ENCODE data around the gene CHST8.
"Not testable (repeated sequence)": the region's sequence is repeated elsewhere in the genome, so short reads cannot be mapped to it uniquely, and the experiment has no call there.

The CHST8 gene

GRCh38 chr19:33647146-33647545 is 25.4 kb downstream of the CHST8 start:
- Histone ChIP-seq H3K27ac (ENCODE audit: low read depth, low read length) (no peak overlapping the region), H3K27me3 (ENCODE audit: control insufficient read depth in 1 of 2, insufficient read depth in 2 of 2, low read length in 2 of 2) (no peaks in the 10 kb centered on the region), H3K9me3 (ENCODE audit: low read length) (no peaks in the 10 kb centered on the region), H3K9ac (ENCODE audit: low read length) (no peak overlapping the region), H3K4me1 (ENCODE audit: insufficient read depth, low read length) (no peaks in the 10 kb centered on the region), H3K4me3 (ENCODE audit: low read depth in 1 of 2, low read length in 2 of 2) (no peak overlapping the region), H3K36me3 (ENCODE audit: insufficient read depth, low read length) (no peaks in the 10 kb centered on the region)

GRCh38 chr19:33649627-33650305 is 28.0 kb downstream of the CHST8 start:
- no peak overlapping the region for H3K4me3 ChIP-seq (ENCODE audit: low read depth in 1 of 2, low read length in 2 of 2)
- H3K9me3 ChIP-seq (ENCODE audit: low read length) = no peaks in the 10 kb centered on the region
- no peak overlapping the region for H3K27ac ChIP-seq (ENCODE audit: low read depth, low read length)
- H3K27me3 ChIP-seq (ENCODE audit: control insufficient read depth in 1 of 2, insufficient read depth in 2 of 2, low read length in 2 of 2) = no peaks in the 10 kb centered on the region
- H3K36me3 ChIP-seq (ENCODE audit: insufficient read depth, low read length) = no peaks in the 10 kb centered on the region
- H3K9ac ChIP-seq (ENCODE audit: low read length) = no peak overlapping the region
- H3K4me1 ChIP-seq (ENCODE audit: insufficient read depth, low read length) = no peaks in the 10 kb centered on the region

- no peaks in the 10 kb centered on the region for H3K36me3 ChIP-seq (ENCODE audit: insufficient read depth, low read length)
- no peak overlapping the region for H3K9ac ChIP-seq (ENCODE audit: low read length)
- no peaks in the 10 kb centered on the region for H3K4me1 ChIP-seq (ENCODE audit: insufficient read depth, low read length)
These were observed 31.9 kb downstream of the CHST8 start for GRCh38 chr19:33653684-33654083.

GRCh38 chr19:33654840-33655508 is 33.2 kb downstream of the CHST8 start:
- H3K36me3 ChIP-seq (ENCODE audit: insufficient read depth, low read length) = no peaks in the 10 kb centered on the region
- H3K9me3 ChIP-seq (ENCODE audit: low read length) = no peaks in the 10 kb centered on the region
- no peak overlapping the region for H3K4me3 ChIP-seq (ENCODE audit: low read depth in 1 of 2, low read length in 2 of 2)
- H3K27me3 ChIP-seq (ENCODE audit: control insufficient read depth in 1 of 2, insufficient read depth in 2 of 2, low read length in 2 of 2) = no peaks in the 10 kb centered on the region
- no peaks in the 10 kb centered on the region for H3K4me1 ChIP-seq (ENCODE audit: insufficient read depth, low read length)
- H3K9ac ChIP-seq (ENCODE audit: low read length) = no peak overlapping the region
- H3K27ac ChIP-seq (ENCODE audit: low read depth, low read length) = no peak overlapping the region

More at GRCh38 chr19:33653684-33654083, 31.9 kb downstream of the CHST8 start:
- Histone ChIP-seq H3K9me3 (ENCODE audit: low read length) (no peaks in the 10 kb centered on the region), H3K4me3 (ENCODE audit: low read depth in 1 of 2, low read length in 2 of 2) (no peak overlapping the region), H3K27me3 (ENCODE audit: control insufficient read depth in 1 of 2, insufficient read depth in 2 of 2, low read length in 2 of 2) (no peaks in the 10 kb centered on the region), H3K27ac (ENCODE audit: low read depth, low read length) (no peak overlapping the region)

- Histone ChIP-seq H3K27me3 (ENCODE audit: control insufficient read depth in 1 of 2, insufficient read depth in 2 of 2, low read length in 2 of 2) (no peaks in the 10 kb centered on the region), H3K36me3 (ENCODE audit: insufficient read depth, low read length) (no peaks in the 10 kb centered on the region), H3K4me3 (ENCODE audit: low read depth in 1 of 2, low read length in 2 of 2) (no peak overlapping the region), H3K9ac (ENCODE audit: low read length) (no peak overlapping the region), H3K4me1 (ENCODE audit: insufficient read depth, low read length) (no peaks in the 10 kb centered on the region), H3K9me3 (ENCODE audit: low read length) (no peaks in the 10 kb centered on the region), H3K27ac (ENCODE audit: low read depth, low read length) (no peak overlapping the region)
These were observed 38.1 kb downstream of the CHST8 start for GRCh38 chr19:33659835-33660234.

GRCh38 chr19:33660410-33661124 is 38.8 kb downstream of the CHST8 start:
- no peaks in the 10 kb centered on the region for H3K27me3 ChIP-seq (ENCODE audit: control insufficient read depth in 1 of 2, insufficient read depth in 2 of 2, low read length in 2 of 2)
- no peak overlapping the region for H3K27ac ChIP-seq (ENCODE audit: low read depth, low read length)
- no peak overlapping the region for H3K9ac ChIP-seq (ENCODE audit: low read length)
- H3K36me3 ChIP-seq (ENCODE audit: insufficient read depth, low read length) = no peaks in the 10 kb centered on the region
- H3K9me3 ChIP-seq (ENCODE audit: low read length) = no peaks in the 10 kb centered on the region
- no peak overlapping the region for H3K4me3 ChIP-seq (ENCODE audit: low read depth in 1 of 2, low read length in 2 of 2)
- no peaks in the 10 kb centered on the region for H3K4me1 ChIP-seq (ENCODE audit: insufficient read depth, low read length)

GRCh38 chr19:33661336-33661735 is 39.6 kb downstream of the CHST8 start:
- Histone ChIP-seq H3K4me1 (ENCODE audit: insufficient read depth, low read length) (no peaks in the 10 kb centered on the region), H3K27ac (ENCODE audit: low read depth, low read length) (no peak overlapping the region), H3K27me3 (ENCODE audit: control insufficient read depth in 1 of 2, insufficient read depth in 2 of 2, low read length in 2 of 2) (no peaks in the 10 kb centered on the region), H3K9ac (ENCODE audit: low read length) (no peak overlapping the region), H3K9me3 (ENCODE audit: low read length) (no peaks in the 10 kb centered on the region), H3K36me3 (ENCODE audit: insufficient read depth, low read length) (no peaks in the 10 kb centered on the region), H3K4me3 (ENCODE audit: low read depth in 1 of 2, low read length in 2 of 2) (no peak overlapping the region)

GRCh38 chr19:33662391-33663092 is 40.8 kb downstream of the CHST8 start:
- H3K27me3 ChIP-seq (ENCODE audit: control insufficient read depth in 1 of 2, insufficient read depth in 2 of 2, low read length in 2 of 2) = no peaks in the 10 kb centered on the region
- no peaks in the 10 kb centered on the region for H3K9me3 ChIP-seq (ENCODE audit: low read length)
- H3K36me3 ChIP-seq (ENCODE audit: insufficient read depth, low read length) = no peaks in the 10 kb centered on the region
- H3K4me3 ChIP-seq (ENCODE audit: low read depth in 1 of 2, low read length in 2 of 2) = no peak overlapping the region
- no peak overlapping the region for H3K27ac ChIP-seq (ENCODE audit: low read depth, low read length)
- H3K9ac ChIP-seq (ENCODE audit: low read length) = no peak overlapping the region
- no peaks in the 10 kb centered on the region for H3K4me1 ChIP-seq (ENCODE audit: insufficient read depth, low read length)

- H3K4me3 ChIP-seq (ENCODE audit: low read depth in 1 of 2, low read length in 2 of 2); H3K27ac ChIP-seq (ENCODE audit: low read depth, low read length); H3K9me3 ChIP-seq (ENCODE audit: low read length); H3K27me3 ChIP-seq (ENCODE audit: control insufficient read depth in 1 of 2, insufficient read depth in 2 of 2, low read length in 2 of 2); H3K4me1 ChIP-seq (ENCODE audit: insufficient read depth, low read length); H3K9ac ChIP-seq (ENCODE audit: low read length); H3K36me3 ChIP-seq (ENCODE audit: insufficient read depth, low read length): not testable (repeated sequence)
These were observed 41.6 kb downstream of the CHST8 start for GRCh38 chr19:33663316-33663715.

- Histone ChIP-seq H3K4me1 (ENCODE audit: insufficient read depth, low read length) (no peaks in the 10 kb centered on the region), H3K27ac (ENCODE audit: low read depth, low read length) (no peak overlapping the region), H3K27me3 (ENCODE audit: control insufficient read depth in 1 of 2, insufficient read depth in 2 of 2, low read length in 2 of 2) (no peaks in the 10 kb centered on the region), H3K9ac (ENCODE audit: low read length) (no peak overlapping the region), H3K36me3 (ENCODE audit: insufficient read depth, low read length) (no peaks in the 10 kb centered on the region), H3K4me3 (ENCODE audit: low read depth in 1 of 2, low read length in 2 of 2) (no peak overlapping the region), H3K9me3 (ENCODE audit: low read length) (no peaks in the 10 kb centered on the region)
These were observed 43.0 kb downstream of the CHST8 start for GRCh38 chr19:33664744-33665143.
